ENCODE data around the gene PRPSAP1.

Gene PRPSAP1

DNA sequence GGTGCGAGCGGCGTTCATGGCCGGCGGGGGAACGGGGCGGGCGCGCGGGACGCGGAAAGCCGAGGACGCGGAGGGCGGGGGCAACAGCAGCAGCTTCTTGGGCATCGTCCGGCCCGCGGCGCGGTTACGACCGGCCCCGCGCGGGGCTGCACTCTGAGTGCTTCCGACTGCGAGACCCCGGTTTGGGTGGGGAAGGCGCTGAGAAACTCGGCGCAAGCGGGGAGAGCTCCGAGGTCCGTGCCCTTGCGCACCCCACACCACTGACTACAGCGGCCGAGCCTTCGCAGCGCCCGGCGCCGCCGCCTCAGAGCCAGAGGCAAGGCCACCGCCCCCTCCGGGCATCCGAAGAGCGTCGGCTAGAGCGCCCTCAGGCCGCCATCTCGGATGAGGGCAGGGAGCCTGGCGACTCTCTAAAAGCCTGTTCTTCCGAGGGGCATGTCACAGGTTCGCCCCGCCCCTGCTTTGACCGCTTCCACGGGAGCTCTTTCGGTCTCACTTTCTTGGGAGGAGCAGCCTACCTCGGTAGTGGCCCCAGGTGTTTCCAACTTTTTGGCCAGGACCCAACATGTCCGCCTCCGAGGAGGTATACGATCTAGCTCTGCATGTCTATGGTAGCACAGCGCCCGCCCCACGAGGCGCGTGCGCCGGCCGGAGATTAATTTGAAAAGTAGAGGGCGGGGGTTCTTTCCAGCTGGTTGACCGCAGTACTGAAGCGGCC lies at the start of gene PRPSAP1:
TSS of gene PRPSAP1 (minus strand) at position 318 of the 718 bp plus-strand sequence. CDS start at position 105, 213 bp downstream.
- peak; percentile 61 to 68 for DNase-seq (ENCODE audit: low read depth in 1 of 2, low spot score in 1 of 2)

- no peak for DNase-seq (ENCODE audit: low read depth in 1 of 2, low spot score in 1 of 2)
Observed at GRCh38 chr17:76402711-76403110, 49.0 kb upstream of the PRPSAP1 start.

DNA sequence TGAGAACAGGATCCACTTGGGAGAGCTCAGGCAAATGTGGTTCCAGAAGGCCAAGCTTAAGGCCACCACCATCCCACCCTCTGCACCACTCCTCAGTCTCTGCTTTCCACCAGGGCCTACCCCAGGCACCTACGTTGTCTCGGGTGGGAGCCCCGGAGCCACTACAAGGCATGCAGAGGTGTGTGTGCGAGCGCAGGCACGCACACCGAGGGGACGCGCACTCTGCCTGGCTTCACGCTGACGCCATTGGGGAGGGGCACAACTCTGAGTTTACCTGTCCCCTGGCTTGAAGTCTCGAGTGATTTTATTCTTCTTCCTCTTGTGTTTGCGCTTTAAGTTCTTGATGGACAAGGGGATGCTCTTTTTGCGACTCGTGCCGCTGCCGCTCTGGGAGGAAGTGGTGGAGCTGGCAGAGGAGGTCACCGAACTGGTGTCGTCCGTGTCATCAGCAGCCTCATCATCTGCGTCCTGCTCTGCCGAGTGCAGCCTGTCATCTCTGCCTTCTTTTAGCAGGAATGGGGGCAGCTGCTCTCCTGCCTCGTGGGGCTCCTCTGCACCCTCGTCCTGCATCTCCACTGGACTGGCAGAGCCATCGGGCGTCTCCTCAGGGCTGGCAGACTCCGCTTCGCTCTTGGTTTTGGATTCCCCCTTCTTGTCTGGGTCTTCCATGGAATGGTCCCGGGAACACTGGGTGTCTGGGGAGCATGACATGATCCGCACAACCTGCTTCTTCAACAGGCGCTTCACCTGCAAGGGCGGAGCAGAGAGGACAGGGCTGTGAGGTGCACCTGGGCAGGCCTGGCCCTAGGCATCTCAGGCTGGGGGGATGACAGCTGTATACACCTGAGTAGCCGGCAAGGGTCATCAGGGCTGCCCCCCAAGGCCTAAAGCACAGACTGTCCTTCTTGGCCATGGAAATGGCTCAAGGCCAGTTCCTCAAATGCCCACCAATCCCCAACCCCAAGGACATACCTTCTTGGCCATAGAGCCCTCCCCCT lies 45.8 kb upstream of the PRPSAP1 start:
- DNase-seq (ENCODE audit: low read depth in 1 of 2, low spot score in 1 of 2): no peak

- no peak for DNase-seq (ENCODE audit: low read depth in 1 of 2, low spot score in 1 of 2)
Observed at GRCh38 chr17:76398523-76399174, 44.9 kb upstream of the PRPSAP1 start.

- DNase-seq (ENCODE audit: low read depth in 1 of 2, low spot score in 1 of 2): peak; percentile 72 to 77
Observed at GRCh38 chr17:76397687-76398522, 44.2 kb upstream of the PRPSAP1 start.

- DNase-seq (ENCODE audit: low read depth in 1 of 2, low spot score in 1 of 2): no peak
Observed at GRCh38 chr17:76397184-76397583, 43.5 kb upstream of the PRPSAP1 start.

GRCh38 chr17:76395980-76396379 lies 42.3 kb upstream of the PRPSAP1 start:
- DNase-seq (ENCODE audit: low read depth in 1 of 2, low spot score in 1 of 2): no peak

DNA sequence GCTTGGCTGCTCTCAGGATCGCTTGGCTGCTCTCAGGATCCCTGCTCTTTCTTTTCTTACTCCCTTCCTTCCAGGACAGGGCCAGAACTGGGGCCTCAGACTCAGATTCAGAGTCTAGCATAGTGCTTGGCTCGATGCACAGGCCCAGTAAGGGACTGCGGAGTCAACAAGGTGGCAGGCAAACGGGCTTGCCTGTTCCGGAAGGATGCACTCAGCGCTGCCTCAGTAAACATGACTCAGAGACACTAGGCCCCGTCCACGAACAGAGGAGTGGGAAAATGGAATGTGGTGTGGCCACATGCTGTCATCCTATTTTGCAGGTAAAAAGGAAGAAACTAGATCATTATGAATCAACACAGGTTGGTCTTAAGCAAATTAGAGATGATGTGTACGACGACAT lies 40.5 kb upstream of the PRPSAP1 start:
- no peak for DNase-seq (ENCODE audit: low read depth in 1 of 2, low spot score in 1 of 2)

DNA sequence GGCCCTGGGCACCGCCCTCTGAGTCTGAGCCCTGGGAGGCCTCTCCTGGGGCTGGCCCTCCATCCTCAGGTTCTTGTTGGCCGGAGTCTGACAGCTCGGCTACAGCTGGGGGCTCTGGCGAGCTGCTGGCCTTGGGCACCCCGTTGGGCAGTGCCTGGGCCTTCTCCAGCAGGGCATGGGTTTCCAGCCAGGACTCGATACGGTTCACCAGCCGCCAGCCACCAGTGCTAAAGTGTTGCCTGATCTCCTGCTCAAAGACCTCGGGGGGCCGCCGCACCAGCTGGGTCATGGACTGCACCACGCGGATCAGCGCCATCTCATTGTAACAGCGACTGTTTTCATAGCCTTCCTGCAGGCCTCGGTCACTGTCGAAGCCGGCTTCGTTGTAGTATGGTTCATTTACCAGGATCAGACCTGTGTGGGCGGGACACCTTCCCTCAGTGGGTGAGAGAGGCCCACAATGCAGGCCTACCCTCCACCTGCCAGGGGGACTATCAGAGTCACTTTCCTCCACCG lies 37.5 kb upstream of the PRPSAP1 start:
- DNase-seq (ENCODE audit: low read depth in 1 of 2, low spot score in 1 of 2): no peak

DNA sequence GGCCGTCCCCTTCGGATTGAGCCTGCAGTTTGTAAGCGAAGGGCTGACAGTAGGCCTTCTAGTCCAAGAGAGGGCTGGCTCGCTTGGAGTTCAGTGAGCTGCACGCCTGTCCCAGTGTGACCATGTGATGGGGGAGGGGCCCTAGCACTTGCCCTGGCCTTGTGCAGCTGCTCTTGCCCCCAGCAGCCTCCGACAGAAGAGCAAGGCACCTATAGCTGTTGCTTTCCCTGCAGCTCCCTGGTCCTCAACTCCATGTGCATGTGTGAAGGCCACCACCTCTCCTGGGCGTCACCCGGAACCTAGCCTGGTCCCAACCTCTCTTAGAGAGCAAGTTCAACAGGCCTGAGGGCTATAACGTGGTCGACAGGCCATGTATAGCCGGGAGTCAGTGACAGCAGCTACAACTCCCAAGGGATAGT lies 36.3 kb upstream of the PRPSAP1 start:
- DNase-seq (ENCODE audit: low read depth in 1 of 2, low spot score in 1 of 2): no peak

GRCh38 chr17:76388966-76389888 lies 35.5 kb upstream of the PRPSAP1 start:
- no peak for DNase-seq (ENCODE audit: low read depth in 1 of 2, low spot score in 1 of 2)

DNA sequence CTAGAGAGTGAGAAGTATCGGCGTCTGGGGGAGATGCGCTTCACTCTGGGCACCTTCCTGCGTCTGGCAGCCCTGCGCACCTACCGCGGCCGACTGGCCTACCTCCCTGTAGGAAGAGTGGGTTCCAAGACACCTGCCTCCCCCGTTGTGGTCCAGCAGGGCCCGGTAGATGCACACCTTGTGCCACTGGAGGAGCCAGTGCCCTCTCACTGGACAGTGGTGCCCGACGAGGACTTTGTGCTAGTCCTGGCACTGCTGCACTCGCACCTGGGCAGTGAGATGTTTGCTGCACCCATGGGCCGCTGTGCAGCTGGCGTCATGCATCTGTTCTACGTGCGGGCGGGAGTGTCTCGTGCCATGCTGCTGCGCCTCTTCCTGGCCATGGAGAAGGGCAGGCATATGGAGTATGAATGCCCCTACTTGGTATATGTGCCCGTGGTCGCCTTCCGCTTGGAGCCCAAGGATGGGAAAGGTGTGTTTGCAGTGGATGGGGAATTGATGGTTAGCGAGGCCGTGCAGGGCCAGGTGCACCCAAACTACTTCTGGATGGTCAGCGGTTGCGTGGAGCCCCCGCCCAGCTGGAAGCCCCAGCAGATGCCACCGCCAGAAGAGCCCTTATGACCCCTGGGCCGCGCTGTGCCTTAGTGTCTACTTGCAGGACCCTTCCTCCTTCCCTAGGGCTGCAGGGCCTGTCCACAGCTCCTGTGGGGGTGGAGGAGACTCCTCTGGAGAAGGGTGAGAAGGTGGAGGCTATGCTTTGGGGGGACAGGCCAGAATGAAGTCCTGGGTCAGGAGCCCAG lies 33.5 kb upstream of the PRPSAP1 start:
- no peak for DNase-seq (ENCODE audit: low read depth in 1 of 2, low spot score in 1 of 2)

DNA sequence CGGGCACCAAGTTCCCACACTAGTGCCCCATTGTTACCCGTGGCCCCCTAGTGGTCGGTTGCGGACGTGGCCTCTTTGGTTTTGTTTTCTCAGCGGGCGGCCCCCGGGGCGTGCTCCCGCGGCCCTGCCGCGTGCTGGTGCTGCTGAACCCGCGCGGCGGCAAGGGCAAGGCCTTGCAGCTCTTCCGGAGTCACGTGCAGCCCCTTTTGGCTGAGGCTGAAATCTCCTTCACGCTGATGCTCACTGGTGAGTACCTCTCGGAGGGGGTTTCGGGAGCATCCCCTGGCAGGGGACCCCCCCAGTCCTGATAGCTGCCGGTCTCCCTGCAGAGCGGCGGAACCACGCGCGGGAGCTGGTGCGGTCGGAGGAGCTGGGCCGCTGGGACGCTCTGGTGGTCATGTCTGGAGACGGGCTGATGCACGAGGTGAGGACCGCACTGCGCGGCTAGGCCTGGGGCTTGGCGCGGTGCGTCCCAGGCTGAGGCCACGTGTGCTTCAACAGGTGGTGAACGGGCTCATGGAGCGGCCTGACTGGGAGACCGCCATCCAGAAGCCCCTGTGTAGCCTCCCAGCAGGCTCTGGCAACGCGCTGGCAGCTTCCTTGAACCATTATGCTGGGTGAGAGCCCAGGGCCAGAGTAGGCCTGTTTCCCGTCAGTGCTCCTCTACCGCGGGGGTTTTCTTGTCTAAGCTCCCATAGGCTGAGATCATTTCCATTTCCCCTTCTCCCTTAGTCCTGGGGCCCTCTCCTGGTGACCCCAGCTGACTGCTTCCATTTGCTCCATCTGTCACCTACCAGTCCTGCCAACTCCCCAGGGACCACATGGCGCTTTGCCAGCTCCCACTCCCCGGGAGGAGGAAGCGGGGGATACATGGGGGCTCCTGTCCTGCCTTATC lies 32.4 kb upstream of the PRPSAP1 start:
- peak; percentile 66 to 76 for DNase-seq (ENCODE audit: low read depth in 1 of 2, low spot score in 1 of 2)

- DNase-seq (ENCODE audit: low read depth in 1 of 2, low spot score in 1 of 2): peak in 1 of 2 donors; percentile 29
Observed at GRCh38 chr17:76384987-76385891, 31.5 kb upstream of the PRPSAP1 start.

DNA sequence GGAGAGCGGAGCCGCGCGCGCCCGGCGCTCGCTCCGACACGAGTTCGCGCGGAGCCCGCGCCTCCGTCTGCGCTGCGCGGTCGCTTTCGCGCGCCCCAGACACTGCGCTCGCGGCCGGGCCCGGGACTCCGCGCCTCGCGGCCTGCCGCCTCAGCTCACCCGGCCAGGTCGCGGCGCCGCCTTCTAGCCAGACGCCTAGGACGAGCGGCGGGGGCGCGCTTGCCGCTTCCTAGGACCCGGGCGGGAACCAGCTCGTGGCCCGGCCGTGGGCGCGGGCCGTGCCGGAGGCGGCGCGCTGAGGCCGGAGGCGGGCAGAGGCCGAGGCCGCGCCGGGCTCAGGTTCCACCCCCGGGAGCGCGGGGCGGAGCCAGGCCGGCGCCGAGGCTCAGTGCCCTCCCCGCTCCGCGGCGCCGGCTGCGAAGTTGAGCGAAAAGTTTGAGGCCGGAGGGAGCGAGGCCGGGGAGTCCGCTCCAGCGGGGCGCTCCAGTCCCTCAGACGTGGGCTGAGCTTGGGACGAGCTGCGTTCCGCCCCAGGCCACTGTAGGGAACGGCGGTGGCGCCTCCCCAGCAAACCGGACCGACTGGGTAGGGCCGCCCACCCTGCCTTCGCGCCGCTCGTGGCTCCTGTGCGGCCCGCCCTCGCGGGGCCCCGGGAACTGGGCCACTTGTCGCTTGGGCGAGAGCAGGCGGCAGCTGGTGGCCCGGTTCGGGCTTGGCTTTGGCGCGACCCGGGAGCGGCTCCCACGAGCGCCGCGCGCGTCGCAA lies 30.7 kb upstream of the PRPSAP1 start, which contains the start of gene SPHK1:
TSS of gene SPHK1 (plus strand) at position 388 of the 765 bp plus-strand sequence. CDS start 1,036 bp downstream, outside the sequence.
- peak; percentile 27 to 62 for DNase-seq (ENCODE audit: low read depth in 1 of 2, low spot score in 1 of 2)

Data from stimulated activated CD4-positive, alpha-beta T cell treated with anti-CD3 and anti-CD28 coated beads, Interleukin-15, amount 100 ng/mL, for 1 hour (primary cell).